Measurements from ENCODE around the gene PDSS2. TPM values are rescaled to one million over a fixed set of nuclear protein-coding genes. Genes with fewer than 3 reads are reported as not detected.

The PDSS2 gene
- total and polyA plus RNA-seq, 10 donors, result 4.3 to 16.6 (median 11.7) TPM

DNA sequence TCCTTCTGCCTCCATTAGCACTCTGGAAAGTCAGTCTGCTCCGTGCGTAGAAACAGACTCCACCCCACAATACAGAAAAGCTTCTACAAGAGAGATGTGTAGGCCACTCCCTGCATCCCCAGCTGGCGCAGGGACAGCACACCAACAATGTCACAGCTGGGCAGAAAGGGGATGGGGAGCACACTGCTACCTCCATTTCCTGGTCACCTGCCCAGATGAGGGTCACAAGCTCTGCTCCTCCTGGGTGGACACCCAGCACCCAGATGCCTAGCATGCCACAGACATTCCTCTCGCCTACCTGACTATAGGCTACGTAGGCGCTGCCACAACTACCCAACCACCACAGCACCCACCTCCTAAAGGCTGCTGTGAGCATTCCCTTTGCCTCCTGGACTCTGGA lies 356.3 kb downstream of the PDSS2 start:
- Histone ChIP-seq H3K4me1 (peaks cover 0 to 10% (median 0%) of the 10 kb centered on the region in 6 donors), H3K9me3 (no peaks in the 10 kb centered on the region), H3K27ac (no peak overlapping the region), H3K4me3 (no peak overlapping the region), H3K27me3 (replicated peaks in 1 of 7) (no peaks in the 10 kb centered on the region), H3K36me3 (peaks cover 0 to 7% (median 0%) of the 10 kb centered on the region in 6 donors)
- TF ChIP-seq, protein P1, sequence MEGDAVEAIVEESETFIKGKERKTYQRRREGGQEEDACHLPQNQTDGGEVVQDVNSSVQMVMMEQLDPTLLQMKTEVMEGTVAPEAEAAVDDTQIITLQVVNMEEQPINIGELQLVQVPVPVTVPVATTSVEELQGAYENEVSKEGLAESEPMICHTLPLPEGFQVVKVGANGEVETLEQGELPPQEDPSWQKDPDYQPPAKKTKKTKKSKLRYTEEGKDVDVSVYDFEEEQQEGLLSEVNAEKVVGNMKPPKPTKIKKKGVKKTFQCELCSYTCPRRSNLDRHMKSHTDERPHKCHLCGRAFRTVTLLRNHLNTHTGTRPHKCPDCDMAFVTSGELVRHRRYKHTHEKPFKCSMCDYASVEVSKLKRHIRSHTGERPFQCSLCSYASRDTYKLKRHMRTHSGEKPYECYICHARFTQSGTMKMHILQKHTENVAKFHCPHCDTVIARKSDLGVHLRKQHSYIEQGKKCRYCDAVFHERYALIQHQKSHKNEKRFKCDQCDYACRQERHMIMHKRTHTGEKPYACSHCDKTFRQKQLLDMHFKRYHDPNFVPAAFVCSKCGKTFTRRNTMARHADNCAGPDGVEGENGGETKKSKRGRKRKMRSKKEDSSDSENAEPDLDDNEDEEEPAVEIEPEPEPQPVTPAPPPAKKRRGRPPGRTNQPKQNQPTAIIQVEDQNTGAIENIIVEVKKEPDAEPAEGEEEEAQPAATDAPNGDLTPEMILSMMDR (IDR thresholded peaks at IDR 0.05 in 8 of 11, conservative IDR thresholded peaks at IDR 0.05 in 3 of 11), result no peak
- no peak for TF ChIP-seq POLR2AphosphoS5 (IDR thresholded peaks at IDR 0.05)
- intact Hi-C loops (cut with DNase I; ENCODE audit: low total_unique reads), result no loop called here
- DNase-seq, result no peak
- WGBS, 5 donors, result 89 to 98% (median 97%) methylated on average over 6 of the region's 6 CpGs

Small RNAs within 50 kb of the gene (small RNA-seq; reads per million reads assigned to genes)
- gene AL591516.1 (0 reads per million in 4 donors), gene RNU6-1299P (0 reads per million in 4 donors)

Other genes with a start within 250 kb of the PDSS2 start
- 1 to 10 TPM; 1.9 to 7.8 (median 6.9) TPM for gene SOBP, start 30.6 kb upstream of the PDSS2 start, total RNA-seq
- 1 to 10 TPM in 2 of 3 donors, under 1 TPM in 1; 0.87 to 1.6 (median 1.5) TPM for gene SOBP, start 30.6 kb upstream of the PDSS2 start, polyA plus RNA-seq